HEK293T (cell line): ENCODE data around the gene HCN3.

Source experiments
- ARNT ChIP-seq: fragments of 450-650 bp; IDR thresholded peaks from 2 replicates; pipeline ENCODE4 v1.6.1; 2017; ENCODE audit warnings: mild to moderate bottlenecking
- BHLHE40 ChIP-seq: fragments of 450-650 bp; IDR thresholded peaks from 2 replicates; pipeline ENCODE4 v1.6.1; 2016; ENCODE audit warnings: mild to moderate bottlenecking, moderate library complexity, borderline replicate concordance
- CTBP1 ChIP-seq: fragments of 450-650 bp; IDR thresholded peaks from 2 replicates; pipeline ENCODE4 v1.6.1; 2016; ENCODE audit warnings: borderline replicate concordance
- ELF4 ChIP-seq: fragments of 450-650 bp; IDR thresholded peaks from 2 replicates; pipeline ENCODE4 v1.6.1; 2017; ENCODE audit warnings: antibody characterized with exemption
- FOXA1 ChIP-seq: fragments of 450-650 bp; IDR thresholded peaks from 2 replicates; pipeline ENCODE4 v1.6.1; 2016; ENCODE audit warnings: mild to moderate bottlenecking
- LEF1 ChIP-seq: fragments of 450-650 bp; IDR thresholded peaks from 2 replicates; pipeline ENCODE4 v1.6.1; 2017; ENCODE audit warnings: mild to moderate bottlenecking, borderline replicate concordance
- PKNOX1 ChIP-seq: fragments of 450-650 bp; IDR thresholded peaks from 2 replicates; pipeline ENCODE4 v1.6.1; 2016
- SP1 ChIP-seq: fragments of 450-650 bp; IDR thresholded peaks from 2 replicates; pipeline ENCODE4 v1.6.1; 2017
- TARDBP ChIP-seq: fragments of 450-650 bp; IDR thresholded peaks from 2 replicates; pipeline ENCODE4 v1.6.1; 2016

GRCh38 chr1:155261493-155261851 lies 15.8 kb upstream of the HCN3 start:
- TF ChIP-seq FOXA1 (no peak), ELF4 (no peak), BHLHE40 (no peak), ARNT (no peak), TARDBP (no peak), CTBP1 (no peak), LEF1 (no peak), PKNOX1 (no peak), SP1 (no peak)
